Neural progenitor cell (in vitro differentiated cells): ENCODE results near the gene ITCH. TPM values are rescaled to one million over a fixed set of nuclear protein-coding genes. Genes with fewer than 3 reads are reported as not detected.

Experiments
- DNase-seq: peaks from one replicate; pipeline ENCODE4 v3.0.0-alpha.2; 2016; ENCODE audit warnings: low spot score
- H2AFZ ChIP-seq: fragments of 200-600 bp; sonication (generic); replicated peaks from 2 replicates; pipeline ENCODE4 v1.6.1; 2016; ENCODE audit warnings: antibody characterized with exemption
- H3F3A ChIP-seq: fragments of 200-600 bp; sonication (generic); 2 replicates; pipeline ENCODE4 v1.6.1; 2016; ENCODE audit warnings: antibody characterized with exemption, low read depth
- H3K27ac ChIP-seq: fragments of 200-600 bp; sonication (generic); 2 replicates; pipeline ENCODE4 v1.5.1; 2016; ENCODE audit warnings: mild to moderate bottlenecking
- H3K27me3 ChIP-seq: fragments of 200-600 bp; sonication (generic); 2 replicates; pipeline ENCODE4 v1.6.1; 2016; ENCODE audit warnings: mild to moderate bottlenecking, moderate library complexity
- H3K36me3 ChIP-seq: fragments of 200-600 bp; sonication (generic); 2 replicates; pipeline ENCODE4 v1.5.1; 2016
- H3K4me1 ChIP-seq: fragments of 200-600 bp; sonication (generic); 2 replicates; pipeline ENCODE4 v1.6.1; 2016; ENCODE audit warnings: mixed run types
- H3K4me2 ChIP-seq: fragments of 200-600 bp; sonication (generic); 2 replicates; pipeline ENCODE4 v1.6.1; 2016
- H3K4me3 ChIP-seq: fragments of 200-600 bp; sonication (generic); 2 replicates; pipeline ENCODE4 v1.5.1; 2016
- H3K79me2 ChIP-seq: fragments of 200-600 bp; sonication (generic); 2 replicates; pipeline ENCODE4 v1.6.1; 2016; ENCODE audit warnings: low read depth
- H3K9ac ChIP-seq: fragments of 200-600 bp; sonication (generic); 2 replicates; pipeline ENCODE4 v1.6.1; 2016
- H3K9me3 ChIP-seq: fragments of 200-600 bp; sonication (generic); 2 replicates; pipeline ENCODE4 v1.5.1; 2016; ENCODE audit warnings: low read depth
- H4K20me1 ChIP-seq: fragments of 200-600 bp; sonication (generic); 2 replicates; pipeline ENCODE4 v1.6.1; 2016; ENCODE audit warnings: low read depth
- H3K27ac Mint-ChIP-seq: 3 replicates; pipeline ENCODE4 v1.8.0; 2021; ENCODE audit warnings: mixed read lengths
- H3K27me3 Mint-ChIP-seq: 2 replicates; pipeline ENCODE4 v1.8.0; 2022; ENCODE audit warnings: low read depth, mild to moderate bottlenecking, inconsistent platforms, moderate library complexity, mixed read lengths; ENCODE audit not compliant: insufficient read depth
- H3K36me3 Mint-ChIP-seq: 3 replicates; pipeline ENCODE4 v1.8.0; 2021; ENCODE audit warnings: mixed read lengths
- H3K4me1 Mint-ChIP-seq: 3 replicates; pipeline ENCODE4 v1.8.0; 2021; ENCODE audit warnings: mixed read lengths
- H3K4me3 Mint-ChIP-seq: 3 replicates; pipeline ENCODE4 v1.8.0; 2021; ENCODE audit warnings: mild to moderate bottlenecking, moderate library complexity, mixed read lengths
- H3K9me3 Mint-ChIP-seq: 3 replicates; pipeline ENCODE4 v1.8.0; 2020; ENCODE audit warnings: mixed read lengths
- CTCF ChIP-seq: fragments of 200-600 bp; sonication (generic); IDR thresholded peaks from 2 replicates; pipeline ENCODE4 v1.5.1; 2017; ENCODE audit warnings: antibody characterized with exemption, mild to moderate bottlenecking
- EZH2 ChIP-seq: fragments of 200-600 bp; sonication (generic); IDR thresholded peaks from 2 replicates; pipeline ENCODE4 v1.6.1; 2017; ENCODE audit warnings: antibody characterized with exemption, mild to moderate bottlenecking, moderate library complexity
- EZH2phosphoT487 ChIP-seq: fragments of 200-600 bp; sonication (generic); IDR thresholded peaks from 2 replicates; pipeline ENCODE4 v1.6.1; 2017; ENCODE audit warnings: antibody characterized with exemption
- total RNA-seq: library from RNA; depleted of rRNA; stranded (reverse); fragments of >200 nt; gene quantifications from 2 replicates; pipeline ENCODE4 v1.2.3, GENCODE V29; 2015; ENCODE audit warnings: low replicate concordance

The ITCH gene
- total RNA-seq, 1 donor from 2014 or later, result 55.2 TPM

DNA sequence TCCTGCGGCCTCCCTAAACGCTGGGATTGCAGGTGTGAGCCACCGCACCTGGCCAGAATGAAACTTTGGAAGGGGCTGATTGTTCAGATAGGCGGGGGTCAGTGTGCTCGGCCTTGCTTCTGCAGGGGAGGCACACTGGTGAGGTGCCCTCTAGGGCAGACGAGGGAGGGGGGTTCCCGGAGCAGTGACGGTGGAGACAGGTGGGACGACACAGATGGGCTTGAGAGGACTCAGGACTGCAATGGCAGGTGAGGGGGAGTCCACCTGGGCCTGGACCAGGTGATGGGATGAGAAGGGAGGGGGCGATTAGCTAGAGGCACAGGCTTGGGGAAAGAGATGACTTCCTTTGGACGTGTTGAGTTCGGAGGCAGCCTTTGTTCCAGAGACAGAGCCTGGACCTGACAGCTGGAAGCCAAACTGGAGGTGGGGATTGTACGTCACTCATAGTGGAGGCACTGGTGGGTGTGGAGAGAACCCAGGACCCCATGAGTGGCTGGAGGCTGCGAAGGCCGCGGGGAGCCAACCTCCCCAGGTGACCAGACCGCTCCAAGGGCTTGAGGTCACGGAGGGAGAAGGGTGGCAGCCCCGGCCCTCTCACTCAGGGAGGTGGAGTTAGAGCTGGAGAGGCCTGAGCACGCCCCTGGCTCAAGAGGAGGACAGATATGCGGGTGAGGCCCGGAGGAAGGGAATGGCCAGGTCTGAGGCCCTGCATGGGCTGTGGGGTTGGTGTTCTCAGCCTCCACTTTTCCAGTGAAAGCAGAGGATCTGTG lies 185.0 kb downstream of the ITCH start:
- Mint-ChIP-seq H3K9me3 (no peaks in the 10 kb centered on the region), H3K4me3 (no peak overlapping the region), H3K27me3 (peaks cover 6% of the 10 kb centered on the region), H3K27ac (peak overlapping the region; percentile 81), H3K4me1 (peaks cover 30% of the 10 kb centered on the region), H3K36me3 (peaks cover 1% of the 10 kb centered on the region)
- no peaks in the 10 kb centered on the region for H3K9me3 ChIP-seq
- H2AFZ ChIP-seq, result no peak overlapping the region
- H4K20me1 ChIP-seq, result no peaks in the 10 kb centered on the region
- H3K27me3 ChIP-seq, result peaks cover 7% of the 10 kb centered on the region
- no peak overlapping the region for H3K9ac ChIP-seq
- H3K36me3 ChIP-seq, result no peaks in the 10 kb centered on the region
- H3F3A ChIP-seq, result peaks cover 10% of the 10 kb centered on the region
- DNase-seq, result no peak
- TF ChIP-seq EZH2 (no peak), CTCF (no peak)
- no peak overlapping the region for H3K27ac ChIP-seq
- H3K4me2 ChIP-seq, result no peak overlapping the region
- no peaks in the 10 kb centered on the region for H3K79me2 ChIP-seq
- H3K4me3 ChIP-seq, result no peak overlapping the region
- H3K4me1 ChIP-seq, result peaks cover 4% of the 10 kb centered on the region

DNA sequence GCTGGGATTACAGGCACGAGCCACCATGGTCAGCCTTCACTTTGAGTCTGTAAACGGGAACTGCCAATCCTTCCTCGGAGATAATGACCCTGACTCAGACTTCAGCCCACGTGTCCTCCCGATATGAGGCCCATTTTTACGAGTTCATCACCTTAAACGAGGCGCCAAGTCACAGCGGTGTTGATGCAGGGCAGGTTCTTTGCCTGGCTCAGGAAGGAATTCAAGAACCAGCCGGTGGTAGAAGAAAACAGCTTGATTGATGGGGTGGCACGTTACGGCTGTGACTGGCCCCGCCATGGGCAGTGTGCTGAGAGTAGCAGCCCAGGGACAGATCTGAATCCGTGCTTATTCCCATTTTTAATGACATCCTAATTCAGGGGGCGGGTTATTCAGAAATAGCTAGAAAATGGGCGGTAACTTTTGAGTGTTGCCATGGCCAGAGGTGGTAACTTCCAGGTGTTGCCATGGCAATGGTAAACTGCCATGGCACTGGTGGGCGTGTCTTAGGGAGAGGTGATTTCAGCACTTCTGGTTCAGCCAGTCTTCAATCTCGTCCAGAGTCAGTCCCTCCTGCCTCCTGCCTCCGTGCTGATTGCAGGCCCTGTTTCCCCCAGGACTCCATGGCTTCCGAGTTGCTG lies 186.3 kb downstream of the ITCH start:
- DNase-seq, result peak; percentile 56
- peaks cover 25% of the 10 kb centered on the region for H3K4me1 Mint-ChIP-seq
- H3K27me3 Mint-ChIP-seq, result peaks cover 6% of the 10 kb centered on the region
- H3K9me3 ChIP-seq, result no peaks in the 10 kb centered on the region
- peaks cover 6% of the 10 kb centered on the region for H3K27me3 ChIP-seq
- no peak for TF ChIP-seq EZH2
- no peak for TF ChIP-seq CTCF
- no peak for TF ChIP-seq EZH2phosphoT487
- no peaks in the 10 kb centered on the region for H3K36me3 Mint-ChIP-seq
- H3K27ac ChIP-seq, result no peak overlapping the region
- H3F3A ChIP-seq, result peaks cover 2% of the 10 kb centered on the region
- H3K4me3 ChIP-seq, result no peak overlapping the region
- H3K79me2 ChIP-seq, result no peaks in the 10 kb centered on the region
- no peak overlapping the region for H3K27ac Mint-ChIP-seq
- no peak overlapping the region for H3K4me3 Mint-ChIP-seq
- no peak overlapping the region for H3K9ac ChIP-seq
- no peak overlapping the region for H3K4me2 ChIP-seq
- H4K20me1 ChIP-seq, result no peaks in the 10 kb centered on the region
- no peak overlapping the region for H2AFZ ChIP-seq
- H3K36me3 ChIP-seq, result no peaks in the 10 kb centered on the region
- H3K9me3 Mint-ChIP-seq, result no peaks in the 10 kb centered on the region
- peaks cover under 1% of the 10 kb centered on the region for H3K4me1 ChIP-seq

- Histone ChIP-seq H3K79me2 (no peaks in the 10 kb centered on the region), H3F3A (no peaks in the 10 kb centered on the region), H3K4me1 (no peaks in the 10 kb centered on the region), H3K4me2 (no peak overlapping the region), H3K9me3 (no peaks in the 10 kb centered on the region), H4K20me1 (no peaks in the 10 kb centered on the region), H3K4me3 (no peak overlapping the region), H3K27me3 (peaks cover under 1% of the 10 kb centered on the region), H2AFZ (no peak overlapping the region), H3K27ac (no peak overlapping the region), H3K9ac (no peak overlapping the region), H3K36me3 (no peaks in the 10 kb centered on the region)
- Mint-ChIP-seq H3K9me3 (no peaks in the 10 kb centered on the region), H3K4me1 (peaks cover 21% of the 10 kb centered on the region), H3K27me3 (peaks cover 4% of the 10 kb centered on the region), H3K27ac (no peak overlapping the region), H3K4me3 (no peak overlapping the region), H3K36me3 (no peaks in the 10 kb centered on the region)
- DNase-seq, result no peak
- TF ChIP-seq EZH2phosphoT487, result no peak
- no peak for TF ChIP-seq EZH2
- no peak for TF ChIP-seq CTCF
These were observed 186.8 kb downstream of the ITCH start for GRCh38 chr20:34549929-34550305.
